SK-N-MC (cell line): ENCODE data around the gene UIMC1.

Source experiments
- EZH2 ChIP-seq: fragments of 200-600 bp; sonication (generic); IDR thresholded peaks from one replicate; pipeline ENCODE4 v1.6.1; 2017; ENCODE audit warnings: antibody characterized with exemption
- FOXP2 ChIP-seq: optimal IDR thresholded peaks from 2 replicates; pipeline ENCODE3; 2011; ENCODE audit warnings: mild to moderate bottlenecking, moderate library complexity; ENCODE audit not compliant: insufficient read depth; ENCODE audit errors: extremely low read length, control extremely low read depth
- POLR2AphosphoS5 ChIP-seq: IDR thresholded peaks from 2 replicates; pipeline ENCODE4 v1.6.1; 2012; ENCODE audit warnings: mild to moderate bottlenecking, low read depth, low read length, borderline replicate concordance

DNA sequence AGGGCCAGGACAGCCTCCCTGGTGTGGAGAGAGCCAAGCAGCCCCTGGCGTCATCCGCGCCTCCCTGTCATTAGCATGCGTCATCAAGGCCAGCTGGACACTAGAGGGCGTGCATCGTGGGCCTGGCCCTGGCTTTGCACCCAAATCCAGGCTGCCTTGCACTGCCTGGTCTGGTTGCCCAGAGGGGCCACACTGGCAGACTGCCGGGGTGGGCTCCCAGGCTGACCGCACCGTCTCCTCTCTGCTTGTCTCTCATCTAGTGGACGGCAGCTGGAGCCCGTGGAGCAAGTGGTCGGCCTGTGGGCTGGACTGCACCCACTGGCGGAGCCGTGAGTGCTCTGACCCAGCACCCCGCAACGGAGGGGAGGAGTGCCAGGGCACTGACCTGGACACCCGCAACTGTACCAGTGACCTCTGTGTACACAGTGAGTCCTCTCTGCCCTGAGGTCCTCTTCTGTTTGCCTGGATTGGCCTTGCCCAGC lies 136.4 kb downstream of the UIMC1 start:
- TF ChIP-seq FOXP2 (no peak), POLR2AphosphoS5 (no peak), EZH2 (no peak)
